Amygdala (tissue), 56 donors: ENCODE results near the gene FCN3.
"Not testable (repeated sequence)": the region's sequence is repeated elsewhere in the genome, so short reads cannot be mapped to it uniquely, and the experiment has no call there.

ENCODE experiments used
- DNase-seq, 56 donors: peaks; one replicate each; lab custom pipeline; 2025; lab: John Stamatoyannopoulos, UW

Gene FCN3

GRCh38 chr1:27400082-27400962 is 25.7 kb upstream of the FCN3 start:
- peak in 4 of 56 donors; percentile 15 to 23 (median 20) for DNase-seq

GRCh38 chr1:27399251-27400025 is 24.8 kb upstream of the FCN3 start:
- peak in 3 of 56 donors; percentile 7 to 52 (median 17) for DNase-seq

- DNase-seq, result no peak
Measured at GRCh38 chr1:27398405-27399149, 24.0 kb upstream of the FCN3 start.

- no peak for DNase-seq
Measured at GRCh38 chr1:27397749-27398148, 23.1 kb upstream of the FCN3 start.

- no peak for DNase-seq
Measured at GRCh38 chr1:27397110-27397509, 22.5 kb upstream of the FCN3 start.

- peak in 44 of 56 donors; percentile 14 to 80 (median 48) for DNase-seq
Measured at GRCh38 chr1:27395441-27396195, 21.0 kb upstream of the FCN3 start.

GRCh38 chr1:27394925-27395324 is 20.3 kb upstream of the FCN3 start:
- DNase-seq, result no peak

- no peak for DNase-seq
Measured at GRCh38 chr1:27394282-27394658, 19.6 kb upstream of the FCN3 start.

- DNase-seq, result no peak
Measured at GRCh38 chr1:27393641-27394281, 19.1 kb upstream of the FCN3 start.

GRCh38 chr1:27392778-27393635 is 18.4 kb upstream of the FCN3 start:
- DNase-seq, result peak in 3 of 56 donors; percentile 19 to 26 (median 24)

GRCh38 chr1:27392096-27392777 is 17.6 kb upstream of the FCN3 start, which contains the start of gene GPR3:
GPR3 (plus strand) TSS chr1:27392622; CDS start chr1:27393799, 1,177 bp downstream.
- peak in 54 of 56 donors; percentile 35 to 91 (median 74) for DNase-seq

GRCh38 chr1:27391511-27392095 is 17.0 kb upstream of the FCN3 start:
- DNase-seq, result peak in 31 of 56 donors; percentile 8 to 83 (median 42)

GRCh38 chr1:27388337-27389005 is 13.8 kb upstream of the FCN3 start:
- DNase-seq, result peak in 13 of 56 donors; percentile 8 to 56 (median 13)

GRCh38 chr1:27384797-27385196 is 10.2 kb upstream of the FCN3 start:
- not testable (repeated sequence) for DNase-seq

- no peak for DNase-seq
Measured at GRCh38 chr1:27383661-27384060, 9.0 kb upstream of the FCN3 start.

- peak in 2 of 56 donors; percentile 39 to 56 for DNase-seq
Measured at GRCh38 chr1:27383039-27383605, 8.5 kb upstream of the FCN3 start, which contains the start of gene CD164L2. CD164L2 (minus strand) TSS chr1:27383333; CDS start chr1:27383239, 94 bp downstream.
